Upper lobe of left lung (tissue), 4 donors: Measurements from ENCODE around the gene GAGE12D.
"Not testable (repeated sequence)": the region's sequence is repeated elsewhere in the genome, so short reads cannot be mapped to it uniquely, and the experiment has no call there.

Source experiments
- POLR2A ChIP-seq, 4 donors: fragments of 450-650 bp; IDR thresholded peaks; one replicate each; pipeline ENCODE4 v1.5.1; 2016 to 2017; ENCODE audit warnings: antibody characterized with exemption in 4 of 4, mild to moderate bottlenecking in 2 of 4
- POLR2AphosphoS5 ChIP-seq, 2 donors: sonication (generic); formaldehyde crosslinking; IDR thresholded peaks; one replicate each; pipeline ENCODE4 v1.5.1; 2017; ENCODE audit warnings: antibody characterized with exemption in 2 of 2
- TF ChIP-seq, protein P1 (sequence below), 6 experiments: fragments of 450-650 bp in 4 of 6; fragments of 200-600 bp in 2 of 6; sonication (generic) in 2 of 6; IDR thresholded peaks; one replicate each; pipeline ENCODE4 v1.5.1; 2016 to 2019; ENCODE audit warnings: antibody characterized with exemption in 6 of 6

DNA sequence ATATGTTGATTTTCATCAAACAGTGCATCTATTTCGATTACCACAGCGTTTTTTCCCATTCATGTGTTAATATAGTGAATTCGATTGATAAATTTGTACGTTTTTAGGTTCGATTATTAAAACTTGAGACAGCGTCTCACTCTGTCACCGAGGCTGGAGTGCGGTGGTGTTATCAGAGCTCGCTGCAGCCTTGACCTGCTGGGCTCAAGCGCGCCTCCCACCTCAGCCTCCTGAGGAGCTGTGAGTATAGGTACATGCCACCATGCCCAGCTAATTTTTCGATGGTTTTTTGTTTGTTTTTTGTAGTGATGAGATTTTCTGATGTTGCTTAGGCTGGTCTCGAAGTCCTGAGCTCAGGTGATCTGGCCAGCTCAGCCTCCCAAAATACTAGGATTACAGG is 27.6 kb downstream of the GAGE12D start:
- TF ChIP-seq, protein P1, sequence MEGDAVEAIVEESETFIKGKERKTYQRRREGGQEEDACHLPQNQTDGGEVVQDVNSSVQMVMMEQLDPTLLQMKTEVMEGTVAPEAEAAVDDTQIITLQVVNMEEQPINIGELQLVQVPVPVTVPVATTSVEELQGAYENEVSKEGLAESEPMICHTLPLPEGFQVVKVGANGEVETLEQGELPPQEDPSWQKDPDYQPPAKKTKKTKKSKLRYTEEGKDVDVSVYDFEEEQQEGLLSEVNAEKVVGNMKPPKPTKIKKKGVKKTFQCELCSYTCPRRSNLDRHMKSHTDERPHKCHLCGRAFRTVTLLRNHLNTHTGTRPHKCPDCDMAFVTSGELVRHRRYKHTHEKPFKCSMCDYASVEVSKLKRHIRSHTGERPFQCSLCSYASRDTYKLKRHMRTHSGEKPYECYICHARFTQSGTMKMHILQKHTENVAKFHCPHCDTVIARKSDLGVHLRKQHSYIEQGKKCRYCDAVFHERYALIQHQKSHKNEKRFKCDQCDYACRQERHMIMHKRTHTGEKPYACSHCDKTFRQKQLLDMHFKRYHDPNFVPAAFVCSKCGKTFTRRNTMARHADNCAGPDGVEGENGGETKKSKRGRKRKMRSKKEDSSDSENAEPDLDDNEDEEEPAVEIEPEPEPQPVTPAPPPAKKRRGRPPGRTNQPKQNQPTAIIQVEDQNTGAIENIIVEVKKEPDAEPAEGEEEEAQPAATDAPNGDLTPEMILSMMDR (IDR thresholded peaks at IDR 0.05), result not testable (repeated sequence)
- TF ChIP-seq POLR2AphosphoS5, POLR2A (IDR thresholded peaks at IDR 0.05): not testable (repeated sequence)
